Esophagus squamous epithelium (tissue), 5 donors: ENCODE measurements around the gene TRAPPC10. TPM values are rescaled to one million over a fixed set of nuclear protein-coding genes. Genes with fewer than 3 reads are reported as not detected.
A peak's percentile ranks its signal among the peaks of the same experiment; 100 is the strongest.

Experiments used
- DNase-seq: peaks from one replicate; lab custom pipeline; 2025; lab: John Stamatoyannopoulos, UW
- H3K27ac ChIP-seq, 4 donors: fragments of 200-600 bp; sonication (generic); one replicate each; pipeline ENCODE4 v1.5.1; 2016 to 2019; ENCODE audit warnings: mild to moderate bottlenecking in 1 of 4
- H3K27me3 ChIP-seq, 4 donors: fragments of 200-600 bp; sonication (generic); 1 replicate in 3 of 4; 2 replicates in 1 of 4; pipeline versions ENCODE4 v1.5.1 to v1.6.0; 2017 to 2021; ENCODE audit warnings: antibody characterized with exemption in 1 of 4
- H3K36me3 ChIP-seq, 3 donors: fragments of 200-600 bp; sonication (generic); one replicate each; pipeline ENCODE4 v1.5.1; 2016 to 2019
- H3K4me1 ChIP-seq, 3 donors: fragments of 200-600 bp; sonication (generic); one replicate each; pipeline ENCODE4 v1.5.1; 2017 to 2019
- H3K4me3 ChIP-seq, 4 donors: fragments of 200-600 bp; sonication (generic); 1 replicate in 3 of 4; 2 replicates in 1 of 4; pipeline ENCODE4 v1.5.1; 2016 to 2019; ENCODE audit warnings: mild to moderate bottlenecking in 2 of 4, moderate library complexity in 1 of 4
- H3K9me3 ChIP-seq, 3 donors: fragments of 200-600 bp; sonication (generic); one replicate each; pipeline ENCODE4 v1.5.1; 2016 to 2019
- CTCF ChIP-seq, 6 experiments: fragments of 450-650 bp in 4 of 6; fragments of 200-600 bp in 2 of 6; sonication (generic) in 2 of 6; IDR thresholded peaks; one replicate each; pipeline ENCODE4 v1.5.1; 2016 to 2019; ENCODE audit warnings: antibody characterized with exemption in 6 of 6, mild to moderate bottlenecking in 4 of 6, moderate library complexity in 4 of 6
- POLR2A ChIP-seq, 4 donors: fragments of 450-650 bp; IDR thresholded peaks; one replicate each; pipeline ENCODE4 v1.6.1; 2017; ENCODE audit warnings: antibody characterized with exemption in 4 of 4, mild to moderate bottlenecking in 4 of 4, moderate library complexity in 3 of 4
- WGBS, 2 donors: methylation state at CpG; one replicate each; pipeline ENCODE4 v1.1.5; 2018; 5-methylcytosine and 5-hydroxymethylcytosine counted together
- intact Hi-C: fragments of 100-400 bp; cut with DNase I; formaldehyde crosslinking; loops from one replicate; pipeline ENCODE4 v1.15.0; 2022
- total RNA-seq, 4 donors: library from RNA; depleted of rRNA; stranded (reverse); fragments of >200 nt; gene quantifications; one replicate each; pipeline ENCODE4 v1.1.0, GENCODE V29; 2016
- donor health status: DM: yes; HTN: yes; CAD: no.

The TRAPPC10 gene
- total RNA-seq, 4 donors from 2014 or later, result 16.8 to 26.6 (median 20.7) TPM

- Histone ChIP-seq H3K36me3 (peaks cover 18 to 100% (median 38%) of the 10 kb centered on the region in 3 donors), H3K27ac (peak overlapping the region in 3 of 4 donors; percentile 59 to 81 (median 78)), H3K27me3 (no peaks in the 10 kb centered on the region), H3K4me1 (peaks cover 0 to 54% (median 15%) of the 10 kb centered on the region in 3 donors), H3K9me3 (no peaks in the 10 kb centered on the region), H3K4me3 (no peak overlapping the region)
- no peak for DNase-seq
- WGBS, 2 donors, result 68 to 69% methylated on average over 15 of the region's 15 CpGs
- intact Hi-C loops, result no loop called here
- no peak for TF ChIP-seq POLR2A (IDR thresholded peaks at IDR 0.05)
- TF ChIP-seq CTCF (IDR thresholded peaks at IDR 0.05), result no peak
These were observed 73.6 kb downstream of the TRAPPC10 start for GRCh38 chr21:44085491-44086321.

DNA sequence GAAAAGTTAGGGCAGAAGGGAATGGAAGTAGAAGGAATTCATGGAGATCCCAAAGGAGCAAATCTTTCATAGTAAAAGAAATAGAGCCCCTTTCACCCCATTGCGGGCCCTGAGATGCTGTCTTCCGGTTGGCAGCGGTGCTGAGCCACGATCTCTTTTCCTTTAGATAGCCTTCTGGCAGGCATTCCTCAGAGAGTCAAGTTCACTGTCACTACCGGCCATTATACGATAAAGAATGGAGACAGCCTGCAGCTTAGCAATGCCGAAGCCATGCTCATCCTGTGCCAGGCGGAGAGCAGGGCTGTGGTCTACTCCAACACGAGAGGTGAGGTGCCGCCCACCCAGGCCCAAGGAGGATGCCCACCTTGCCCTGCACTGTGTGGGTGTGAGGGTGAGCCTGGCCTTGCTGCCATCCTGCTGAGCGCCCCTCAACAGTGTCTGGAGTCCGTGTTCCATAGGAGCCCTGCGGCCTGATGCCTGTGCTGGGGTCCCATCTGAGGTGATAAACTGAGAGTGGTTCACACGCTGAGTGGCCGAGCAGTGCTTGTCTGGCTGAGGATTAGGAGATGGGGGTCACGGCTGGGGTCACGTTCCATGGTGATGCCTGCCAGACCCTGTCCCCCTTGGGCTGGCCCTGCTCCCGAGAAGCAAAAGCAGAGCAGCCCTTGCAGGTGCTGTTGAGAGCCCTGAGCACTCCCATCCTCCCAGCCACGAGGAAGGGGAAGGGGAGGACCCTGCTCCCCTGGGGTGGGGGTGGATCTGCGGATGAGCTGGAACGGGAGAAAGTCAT is 74.7 kb downstream of the TRAPPC10 start:
- Histone ChIP-seq H3K4me3 (no peak overlapping the region), H3K9me3 (no peaks in the 10 kb centered on the region), H3K27me3 (no peaks in the 10 kb centered on the region), H3K4me1 (peaks cover 0 to 54% (median 15%) of the 10 kb centered on the region in 3 donors), H3K36me3 (peaks cover 20 to 100% (median 30%) of the 10 kb centered on the region in 3 donors), H3K27ac (peak overlapping the region in 3 of 4 donors; percentile 39 to 78 (median 59))
- TF ChIP-seq CTCF (IDR thresholded peaks at IDR 0.05) (no peak), POLR2A (IDR thresholded peaks at IDR 0.05) (no peak)
- DNase-seq, result no peak
- intact Hi-C loops, result no loop called here
- WGBS, 2 donors, result 80 to 92% methylated on average over 1 to 10 of the region's 21 CpGs

DNA sequence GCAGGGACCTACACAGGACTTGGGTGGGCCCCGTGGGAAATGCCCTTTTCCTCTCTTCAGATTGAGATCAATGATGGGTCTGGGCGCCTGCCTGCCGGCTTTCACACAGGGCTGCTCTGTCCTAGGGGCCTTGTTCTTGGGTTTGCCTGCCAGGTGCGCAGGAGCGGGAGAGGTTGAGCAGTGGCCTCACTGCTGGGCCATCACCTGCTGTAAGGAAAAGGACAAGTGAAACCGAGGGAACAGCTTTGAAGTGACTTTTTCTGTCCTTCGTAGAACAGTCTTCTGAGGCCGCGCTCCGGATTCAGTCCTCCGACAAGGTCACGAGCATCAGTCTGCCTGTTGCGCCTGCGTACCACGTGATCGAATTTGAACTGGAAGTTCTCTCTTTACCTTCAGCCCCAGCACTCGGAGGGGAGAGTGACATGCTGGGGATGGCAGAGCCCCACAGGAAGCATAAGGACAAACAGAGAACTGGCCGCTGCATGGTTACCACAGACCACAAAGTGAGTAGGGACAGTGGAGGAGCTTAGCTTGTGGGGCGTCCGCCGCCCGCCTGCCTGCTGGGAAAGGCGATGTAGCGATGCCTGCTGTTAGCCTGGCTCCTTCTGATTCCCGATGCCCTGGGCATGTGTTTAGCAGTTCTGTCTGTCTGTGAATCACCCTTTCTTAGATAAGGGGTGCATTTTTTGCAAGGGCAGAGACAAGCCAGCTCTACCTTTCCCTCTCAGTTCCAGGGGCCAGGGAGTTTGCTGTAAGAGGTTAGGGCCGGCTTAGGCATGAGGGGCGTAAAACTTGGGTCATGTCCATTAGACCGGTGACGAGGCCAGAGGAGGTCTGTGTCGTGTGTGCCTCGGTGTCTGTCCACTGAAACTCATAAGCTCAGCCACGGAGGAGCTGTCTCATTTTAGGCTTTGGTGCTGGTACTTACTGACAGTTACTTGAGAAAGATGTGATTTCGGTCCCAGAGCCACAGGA is 75.6 kb downstream of the TRAPPC10 start:
- H3K27me3 ChIP-seq, result no peaks in the 10 kb centered on the region
- H3K27ac ChIP-seq, result peak overlapping the region in 2 of 4 donors; percentile 30 to 39
- H3K4me3 ChIP-seq, result no peak overlapping the region
- H3K4me1 ChIP-seq, result peaks cover 0 to 50% (median 14%) of the 10 kb centered on the region in 3 donors
- TF ChIP-seq POLR2A (IDR thresholded peaks at IDR 0.05) (no peak), CTCF (IDR thresholded peaks at IDR 0.05) (no peak)
- peaks cover 24 to 100% (median 26%) of the 10 kb centered on the region in 3 donors for H3K36me3 ChIP-seq
- no peaks in the 10 kb centered on the region for H3K9me3 ChIP-seq
- intact Hi-C loops, result no loop called here
- no peak for DNase-seq
- 76 to 93% methylated on average over 4 to 29 of the region's 33 CpGs for WGBS, 2 donors

DNA sequence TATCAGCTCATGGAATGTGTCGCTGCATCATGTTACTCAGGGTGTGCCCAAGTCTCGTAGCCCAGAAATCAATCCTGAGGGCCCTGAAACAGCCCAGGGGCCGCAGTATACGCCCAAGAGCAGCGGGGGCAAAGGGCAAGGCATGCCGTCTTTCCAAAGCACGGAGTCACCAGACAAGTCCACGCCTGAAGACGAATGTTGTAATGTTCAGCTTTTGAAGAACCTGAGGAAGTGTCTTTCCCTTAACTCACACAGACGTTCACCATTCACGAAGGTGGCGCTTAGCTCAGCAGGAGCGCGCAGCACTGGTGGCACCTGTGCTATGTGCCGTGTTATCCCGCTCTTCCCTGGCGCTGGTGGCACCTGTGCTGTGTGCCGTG is 76.3 kb downstream of the TRAPPC10 start:
- H3K27me3 ChIP-seq, result no peaks in the 10 kb centered on the region
- no peak overlapping the region for H3K27ac ChIP-seq
- H3K9me3 ChIP-seq, result no peaks in the 10 kb centered on the region
- H3K4me3 ChIP-seq, result no peak overlapping the region
- WGBS, 2 donors, result 71 to 77% methylated on average over 9 to 16 of the region's 18 CpGs
- TF ChIP-seq POLR2A (IDR thresholded peaks at IDR 0.05) (no peak), CTCF (IDR thresholded peaks at IDR 0.05) (no peak)
- DNase-seq, result no peak
- intact Hi-C loops, result no loop called here
- H3K36me3 ChIP-seq, result peaks cover 19 to 100% (median 31%) of the 10 kb centered on the region in 3 donors
- peaks cover 0 to 43% (median 9%) of the 10 kb centered on the region in 3 donors for H3K4me1 ChIP-seq
